Thoracic aorta (tissue), 2 donors: ENCODE measurements around the gene TIPRL. TPM values are rescaled to one million over a fixed set of nuclear protein-coding genes. Genes with fewer than 3 reads are reported as not detected.

Experiments used
- ATAC-seq: fragments of 150-250 bp; one replicate; pipeline ENCODE4 v1.8.0; 2017; ENCODE audit warnings: low read depth; ENCODE audit not compliant: insufficient number of reproducible peaks, low FRiP score
- DNase-seq: peaks from one replicate; pipeline ENCODE4 v3.0.0-alpha.2; 2020; ENCODE audit warnings: low spot score
- H3K27ac ChIP-seq, 2 donors: fragments of 200-600 bp; sonication (generic); 1 replicate in 1 of 2; 2 replicates in 1 of 2; pipeline ENCODE4 v1.5.1; 2016; ENCODE audit warnings: mild to moderate bottlenecking in 2 of 2, moderate library complexity in 2 of 2
- H3K27me3 ChIP-seq: fragments of 200-600 bp; sonication (generic); replicated peaks from 2 replicates; pipeline ENCODE4 v1.6.0; 2016; ENCODE audit warnings: mild to moderate bottlenecking; ENCODE audit not compliant: insufficient read depth
- H3K36me3 ChIP-seq: fragments of 200-600 bp; sonication (generic); one replicate; pipeline ENCODE4 v1.5.1; 2016
- H3K4me1 ChIP-seq, 2 donors: fragments of 200-600 bp; sonication (generic); 1 replicate in 1 of 2; 2 replicates in 1 of 2; pipeline versions ENCODE4 v1.5.1 to v1.6.0; 2016; ENCODE audit warnings: low read depth in 2 of 2, mild to moderate bottlenecking in 1 of 2; ENCODE audit not compliant: control insufficient read depth in 1 of 2
- H3K4me3 ChIP-seq: fragments of 200-600 bp; sonication (generic); 2 replicates; pipeline ENCODE4 v1.5.1; 2016; ENCODE audit warnings: mild to moderate bottlenecking
- H3K9me3 ChIP-seq: fragments of 200-600 bp; sonication (generic); 2 replicates; pipeline ENCODE4 v1.5.1; 2016
- total RNA-seq, 2 donors: library from RNA; depleted of rRNA; stranded (reverse); fragments of >200 nt; gene quantifications; one replicate each; pipeline versions ENCODE4 v1.1.0 to v1.2.3, GENCODE V29; 2016
- TF ChIP-seq, protein P1 (sequence below): fragments of 200-600 bp; sonication (generic); IDR thresholded peaks from one replicate; pipeline ENCODE4 v1.5.1; 2019; ENCODE audit warnings: antibody characterized with exemption

The TIPRL gene
- total RNA-seq, 2 donors from 2014 or later = 18.5 to 22.9 TPM

DNA sequence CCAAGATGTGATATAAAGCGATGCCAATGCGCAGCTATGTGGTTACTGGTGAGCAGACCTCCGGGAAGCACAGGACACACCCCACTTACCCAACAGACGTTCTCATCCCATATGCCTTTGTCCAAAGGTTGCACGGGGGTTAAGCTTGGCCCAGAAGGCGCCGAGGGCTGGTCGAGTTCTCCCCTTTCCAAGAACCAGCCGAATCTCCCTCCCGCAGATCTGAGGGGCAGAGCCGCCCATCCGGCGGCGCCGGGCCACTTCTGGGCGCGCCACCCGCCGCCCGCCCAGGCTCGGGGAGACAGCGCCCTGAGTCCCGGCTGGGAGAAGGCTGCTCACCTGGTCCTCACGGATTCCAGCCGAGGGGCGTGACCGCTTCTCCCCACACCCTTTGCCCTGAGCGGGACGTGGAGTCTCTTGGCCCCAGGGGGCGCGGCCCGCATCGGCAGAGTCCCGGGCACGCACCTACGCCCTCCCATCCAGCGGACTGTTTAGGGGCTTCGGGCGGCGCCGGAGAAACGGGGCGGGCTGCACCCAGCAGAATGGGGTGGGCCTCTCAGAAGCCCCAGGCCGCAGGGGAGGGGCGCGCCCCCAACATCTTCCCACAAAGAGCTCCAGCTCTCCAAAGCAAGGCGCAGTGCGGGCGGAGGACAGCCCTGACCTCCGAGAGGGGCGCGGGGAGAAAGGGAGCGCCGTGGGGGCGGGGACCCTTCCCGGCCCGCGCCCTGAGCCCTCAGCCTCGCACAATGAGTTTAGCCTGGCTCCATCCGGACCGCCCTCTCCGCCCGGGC is 42.6 kb upstream of the TIPRL start:
- no peaks in the 10 kb centered on the region for H3K27me3 ChIP-seq
- TF ChIP-seq, protein P1, sequence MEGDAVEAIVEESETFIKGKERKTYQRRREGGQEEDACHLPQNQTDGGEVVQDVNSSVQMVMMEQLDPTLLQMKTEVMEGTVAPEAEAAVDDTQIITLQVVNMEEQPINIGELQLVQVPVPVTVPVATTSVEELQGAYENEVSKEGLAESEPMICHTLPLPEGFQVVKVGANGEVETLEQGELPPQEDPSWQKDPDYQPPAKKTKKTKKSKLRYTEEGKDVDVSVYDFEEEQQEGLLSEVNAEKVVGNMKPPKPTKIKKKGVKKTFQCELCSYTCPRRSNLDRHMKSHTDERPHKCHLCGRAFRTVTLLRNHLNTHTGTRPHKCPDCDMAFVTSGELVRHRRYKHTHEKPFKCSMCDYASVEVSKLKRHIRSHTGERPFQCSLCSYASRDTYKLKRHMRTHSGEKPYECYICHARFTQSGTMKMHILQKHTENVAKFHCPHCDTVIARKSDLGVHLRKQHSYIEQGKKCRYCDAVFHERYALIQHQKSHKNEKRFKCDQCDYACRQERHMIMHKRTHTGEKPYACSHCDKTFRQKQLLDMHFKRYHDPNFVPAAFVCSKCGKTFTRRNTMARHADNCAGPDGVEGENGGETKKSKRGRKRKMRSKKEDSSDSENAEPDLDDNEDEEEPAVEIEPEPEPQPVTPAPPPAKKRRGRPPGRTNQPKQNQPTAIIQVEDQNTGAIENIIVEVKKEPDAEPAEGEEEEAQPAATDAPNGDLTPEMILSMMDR = no peak
- ATAC-seq = no peak
- no peaks in the 10 kb centered on the region for H3K36me3 ChIP-seq
- no peaks in the 10 kb centered on the region for H3K9me3 ChIP-seq
- H3K27ac ChIP-seq = peak overlapping the region; percentile 67 to 68
- H3K4me1 ChIP-seq = peaks cover 3 to 26% of the 10 kb centered on the region in 2 donors
- DNase-seq = no peak
- H3K4me3 ChIP-seq = peak overlapping the region; percentile 91

DNA sequence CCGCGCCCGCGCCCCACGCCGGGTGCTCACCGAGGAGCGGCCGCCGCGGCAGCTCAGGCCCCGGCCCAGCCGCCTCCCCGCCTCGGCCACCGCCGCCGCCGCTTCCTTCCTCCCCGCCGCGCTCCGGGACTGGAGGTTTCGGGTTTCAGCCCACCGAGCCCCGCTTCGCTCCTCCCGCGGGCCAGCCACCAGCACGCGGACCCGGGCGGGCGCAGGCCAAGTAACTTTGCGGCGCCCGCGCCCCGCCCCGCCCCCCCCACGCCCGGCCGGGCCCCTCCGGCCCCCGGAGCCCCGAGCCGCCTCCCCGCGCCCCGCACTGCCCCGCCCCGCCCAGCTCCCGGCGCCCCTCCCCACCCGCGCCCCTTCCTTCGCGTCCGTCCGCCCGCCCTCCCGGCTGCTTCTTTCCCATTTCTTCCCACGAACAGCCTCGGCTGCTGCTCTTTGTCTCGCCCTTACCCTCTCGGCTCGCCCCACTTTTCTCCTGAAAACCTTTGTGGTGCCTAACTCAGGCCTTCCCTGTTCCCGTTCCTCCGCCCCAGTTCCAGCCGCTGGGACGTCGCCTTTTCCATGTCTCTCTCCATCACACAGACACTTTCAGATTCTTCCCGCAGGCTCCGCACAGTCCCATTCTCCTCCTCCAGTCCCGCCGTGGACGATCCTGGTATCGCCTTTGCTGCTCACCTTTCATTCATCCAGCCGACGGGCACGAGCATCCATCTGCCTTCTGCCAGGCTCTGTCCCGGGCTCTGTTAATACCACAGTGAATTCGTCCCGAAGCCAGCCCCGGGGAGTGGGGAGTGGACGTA is 41.9 kb upstream of the TIPRL start, which contains the start of gene GPR161:
Gene GPR161 (minus strand): TSS at position 222 of the 806 bp plus-strand sequence. CDS start 32,080 bp downstream, outside the sequence.
- no peaks in the 10 kb centered on the region for H3K9me3 ChIP-seq
- TF ChIP-seq, protein P1 = no peak
- DNase-seq (no peak), ATAC-seq (no peak)
- H3K27me3 ChIP-seq = no peaks in the 10 kb centered on the region
- H3K4me3 ChIP-seq = peak within 1 kb of the TSS; percentile 91
- H3K4me1 ChIP-seq = peaks cover 3 to 26% of the 10 kb centered on the region in 2 donors
- no peaks in the 10 kb centered on the region for H3K36me3 ChIP-seq
- H3K27ac ChIP-seq = peak within 1 kb of the TSS; percentile 85 to 93

DNA sequence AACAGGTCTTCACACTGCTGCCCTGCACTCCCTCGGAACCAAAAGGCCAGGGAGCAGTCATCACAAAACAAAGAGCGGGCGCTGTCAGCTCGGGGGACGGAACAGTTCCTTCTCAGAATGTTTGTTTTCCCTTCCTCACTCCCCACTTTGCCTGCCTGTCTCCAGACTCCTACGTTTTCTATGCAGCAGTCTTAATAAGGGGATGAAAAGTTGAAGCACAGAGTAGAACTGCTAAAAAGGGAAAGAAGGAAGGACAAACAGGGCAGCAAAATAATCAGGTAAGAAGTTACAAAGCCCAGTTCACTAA is 41.3 kb upstream of the TIPRL start:
- Histone ChIP-seq H3K36me3 (no peaks in the 10 kb centered on the region), H3K4me1 (peaks cover 3 to 26% of the 10 kb centered on the region in 2 donors), H3K27ac (peak overlapping the region; percentile 85 to 93), H3K27me3 (no peaks in the 10 kb centered on the region), H3K9me3 (no peaks in the 10 kb centered on the region), H3K4me3 (peak overlapping the region; percentile 91)
- TF ChIP-seq, protein P1 = no peak
- ATAC-seq (no peak), DNase-seq (no peak)

DNA sequence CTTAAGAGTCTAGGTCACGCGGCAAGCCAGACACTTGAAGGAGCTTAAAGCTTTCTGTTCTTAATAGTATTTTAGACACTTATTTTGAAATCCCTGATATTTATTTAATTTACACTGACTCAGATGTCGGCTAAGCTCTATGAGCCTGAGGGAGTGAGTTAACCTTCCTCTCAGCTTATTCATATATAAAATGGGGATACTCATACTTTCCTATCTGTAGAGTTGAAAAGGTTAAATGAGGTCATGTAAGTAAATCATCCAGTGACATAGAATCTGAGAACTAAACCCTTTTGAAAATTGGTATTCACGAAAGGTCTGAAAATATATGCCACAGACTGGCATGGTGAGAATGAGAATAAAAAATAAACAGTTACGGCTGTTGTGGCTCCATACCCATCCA is 40.6 kb upstream of the TIPRL start:
- Histone ChIP-seq H3K36me3 (no peaks in the 10 kb centered on the region), H3K27ac (peak overlapping the region in 1 of 2 donors; percentile 85), H3K4me1 (peaks cover 3 to 26% of the 10 kb centered on the region in 2 donors), H3K9me3 (no peaks in the 10 kb centered on the region), H3K27me3 (no peaks in the 10 kb centered on the region), H3K4me3 (no peak overlapping the region)
- TF ChIP-seq, protein P1 = no peak
- DNase-seq (no peak), ATAC-seq (no peak)

DNA sequence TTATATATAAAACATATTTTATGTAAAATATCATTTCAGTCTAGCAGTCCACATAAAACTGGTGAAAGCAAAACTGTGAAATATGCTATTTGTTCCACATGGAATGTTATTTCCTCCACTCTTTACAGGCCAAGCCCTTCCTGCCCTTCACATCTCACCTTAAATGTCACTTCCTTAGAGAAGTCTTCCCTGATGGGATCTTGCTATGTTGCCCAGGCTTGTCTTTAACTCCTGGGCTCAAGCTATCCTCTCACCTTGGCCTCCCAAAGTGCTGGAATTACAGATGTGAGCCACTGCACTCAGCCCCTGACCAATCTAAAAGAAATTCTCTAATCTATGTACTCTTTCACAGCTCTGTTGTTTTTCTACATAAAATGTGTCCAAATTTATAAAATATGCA is 39.7 kb upstream of the TIPRL start:
- Histone ChIP-seq H3K27me3 (no peaks in the 10 kb centered on the region), H3K27ac (no peak overlapping the region), H3K36me3 (no peaks in the 10 kb centered on the region), H3K4me1 (peaks cover 3 to 26% of the 10 kb centered on the region in 2 donors), H3K4me3 (no peak overlapping the region), H3K9me3 (no peaks in the 10 kb centered on the region)
- TF ChIP-seq, protein P1 = no peak
- no peak for ATAC-seq
- DNase-seq = no peak
